ENCODE results near the gene DDX4. TPM values are rescaled to one million over a fixed set of nuclear protein-coding genes. Genes with fewer than 3 reads are reported as not detected.
"Not testable (repeated sequence)": the region's sequence is repeated elsewhere in the genome, so short reads cannot be mapped to it uniquely, and the experiment has no call there.

The DDX4 gene
- total RNA-seq, 2 experiments from 2014 or later = 0.50 to 0.83 TPM

DNA sequence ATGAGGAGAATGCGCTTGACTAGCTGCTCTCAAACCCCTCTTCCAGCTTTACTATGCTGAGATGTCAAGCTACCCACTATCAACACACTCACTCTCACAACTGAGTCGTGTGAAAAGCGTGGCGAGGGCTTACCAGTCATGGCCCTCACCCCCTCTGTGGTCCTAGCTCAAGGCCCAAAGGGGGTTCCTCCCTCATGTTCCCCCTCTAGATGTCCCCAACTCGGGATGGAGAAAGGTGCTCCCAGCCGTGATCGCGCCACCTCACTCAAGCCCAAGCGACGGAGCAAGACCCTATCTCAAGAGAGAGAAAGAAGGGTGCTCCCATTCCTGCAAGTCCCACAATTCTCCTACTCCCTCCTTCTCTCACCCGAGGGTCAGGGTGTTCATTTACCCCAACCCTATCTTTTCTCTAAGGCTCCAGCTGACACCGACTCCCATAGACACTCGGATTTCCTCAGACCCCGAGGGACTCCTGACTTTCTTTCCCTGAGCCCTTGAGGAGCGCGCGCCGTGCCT lies 26.3 kb upstream of the DDX4 start:
- Mint-ChIP-seq H3K27ac (peak overlapping the region; percentile 72), H3K36me3 (ENCODE audit: low read depth) (peaks cover 13% of the 10 kb centered on the region), H3K4me1 (peaks cover 31% of the 10 kb centered on the region), H3K4me3 (peak overlapping the region; percentile 99), H3K27me3 (no peaks in the 10 kb centered on the region), H3K9me3 (peaks cover 4% of the 10 kb centered on the region)
- DNase-seq = no peak
- POLR2A ChIA-PET = no interaction called here
- CTCF ChIA-PET = interaction anchor here (0.7 kb wide), 2 partner anchors 10 to 11 kb away, joined by 3 read pairs; no protein-coding TSS in a partner anchor

DNA sequence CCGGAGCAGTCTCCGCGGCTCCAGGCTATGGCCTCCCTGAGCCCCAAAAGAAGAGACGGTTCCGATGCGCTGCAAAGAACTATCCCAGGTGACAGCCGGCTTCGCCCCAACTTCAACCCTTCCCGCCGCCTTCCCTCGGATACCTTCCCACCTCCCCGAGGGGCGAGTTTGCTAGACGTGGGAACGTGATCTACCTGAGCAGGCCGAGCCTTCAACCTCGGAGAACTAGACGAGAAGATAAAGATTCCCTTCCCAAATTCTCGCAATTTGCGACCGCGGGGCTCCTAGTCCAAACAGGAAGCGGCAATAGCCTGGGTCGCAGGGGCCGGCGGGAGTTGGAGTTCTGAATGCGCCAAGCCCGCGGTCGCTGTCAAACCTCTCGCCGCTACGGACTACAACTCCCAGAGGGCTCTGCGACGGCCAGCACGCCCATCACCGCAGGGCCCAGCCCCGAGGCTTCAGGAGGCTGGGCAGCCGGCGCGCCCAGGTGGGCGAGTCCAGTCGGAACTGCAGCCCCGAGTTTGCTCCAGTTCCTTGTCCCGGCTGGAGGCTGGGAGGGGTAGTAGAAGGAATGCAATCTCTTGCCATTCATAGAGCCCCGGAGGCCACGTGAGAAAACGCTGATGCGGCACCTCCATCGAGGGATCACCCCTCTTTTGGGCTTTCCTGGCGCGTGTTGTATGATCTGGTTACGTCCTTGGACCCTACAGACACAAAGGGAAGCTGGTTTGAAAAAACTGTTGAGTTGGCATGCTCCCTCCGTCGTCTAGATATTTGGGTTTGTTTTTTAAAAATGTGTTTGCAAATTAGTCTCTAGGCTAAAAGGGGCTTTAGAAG lies 25.6 kb upstream of the DDX4 start, which contains the start of gene SLC38A9:
Gene SLC38A9 (minus strand): TSS at position 302 of the 837 bp plus-strand sequence. CDS start 14,366 bp downstream, outside the sequence.
- Mint-ChIP-seq H3K36me3 (ENCODE audit: low read depth) (peaks cover 13% of the 10 kb centered on the region), H3K4me1 (peaks cover 31% of the 10 kb centered on the region), H3K27ac (peak within 1 kb of the TSS; percentile 72), H3K27me3 (no peaks in the 10 kb centered on the region), H3K4me3 (peak within 1 kb of the TSS; percentile 99), H3K9me3 (peaks cover 10% of the 10 kb centered on the region)
- ChIA-PET CTCF (interaction anchor here (0.7 kb wide), 1 partner anchor 11 kb away, joined by 3 read pairs; no protein-coding TSS in a partner anchor), POLR2A (interaction anchor here (0.9 to 1.0 kb wide), 2 partner anchors 20 to 52 kb away, joined by 3 to 5 read pairs; no protein-coding TSS in a partner anchor)
- peak; percentile 95 for DNase-seq

- ChIA-PET CTCF (no interaction called here), POLR2A (no interaction called here)
- Mint-ChIP-seq H3K27me3 (no peaks in the 10 kb centered on the region), H3K4me3 (no peak overlapping the region), H3K9me3 (peaks cover 11% of the 10 kb centered on the region), H3K27ac (no peak overlapping the region), H3K4me1 (peaks cover 24% of the 10 kb centered on the region), H3K36me3 (ENCODE audit: low read depth) (peaks cover 3% of the 10 kb centered on the region)
- no peak for DNase-seq
These were observed 24.0 kb upstream of the DDX4 start for GRCh38 chr5:55713871-55714270.

GRCh38 chr5:55714339-55714738 lies 23.5 kb upstream of the DDX4 start:
- POLR2A ChIA-PET = no interaction called here
- peaks cover 21% of the 10 kb centered on the region for H3K4me1 Mint-ChIP-seq
- no peak overlapping the region for H3K4me3 Mint-ChIP-seq

GRCh38 chr5:55714749-55715148 lies 23.1 kb upstream of the DDX4 start:
- ChIA-PET CTCF (no interaction called here), POLR2A (no interaction called here)
- no peak for DNase-seq
- Mint-ChIP-seq H3K36me3 (ENCODE audit: low read depth) (no peaks in the 10 kb centered on the region), H3K27me3 (no peaks in the 10 kb centered on the region), H3K4me1 (peaks cover 21% of the 10 kb centered on the region), H3K27ac (no peak overlapping the region), H3K4me3 (no peak overlapping the region), H3K9me3 (peaks cover 11% of the 10 kb centered on the region)

More at GRCh38 chr5:55714339-55714738, 23.5 kb upstream of the DDX4 start:
- no peak overlapping the region for H3K27ac Mint-ChIP-seq
- no peaks in the 10 kb centered on the region for H3K27me3 Mint-ChIP-seq
- DNase-seq = no peak
- peaks cover 11% of the 10 kb centered on the region for H3K9me3 Mint-ChIP-seq
- CTCF ChIA-PET = no interaction called here
- H3K36me3 Mint-ChIP-seq (ENCODE audit: low read depth) = no peaks in the 10 kb centered on the region

DNA sequence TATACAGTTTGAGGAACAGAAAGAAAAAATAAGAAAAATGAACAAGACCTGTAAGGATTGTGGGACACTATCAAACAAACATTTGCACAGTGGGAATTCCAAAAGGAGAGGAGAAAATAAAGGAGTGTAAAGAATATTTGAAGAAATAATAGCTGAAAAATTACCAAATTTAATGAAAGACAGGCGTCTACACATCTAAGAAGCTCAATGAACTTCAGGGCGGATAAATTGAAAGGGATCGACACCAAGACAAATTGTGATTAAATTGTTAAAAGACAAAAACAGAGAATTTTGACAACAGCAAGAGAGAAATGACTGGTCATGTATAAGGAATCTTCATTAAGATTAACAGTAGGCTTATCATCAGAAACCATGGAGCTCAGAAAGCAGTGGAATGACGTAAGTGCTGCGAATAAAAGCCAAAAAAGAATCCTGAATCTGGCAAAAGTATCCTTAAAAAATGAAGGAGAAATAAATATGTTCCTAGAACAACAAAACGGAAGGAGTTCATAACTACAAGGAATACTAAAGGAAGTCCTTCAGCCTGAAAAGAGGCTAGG lies 22.3 kb upstream of the DDX4 start:
- H3K4me1 Mint-ChIP-seq = peaks cover 17% of the 10 kb centered on the region

GRCh38 chr5:55719026-55719425 lies 18.8 kb upstream of the DDX4 start:
- POLR2A ChIA-PET; H3K36me3 Mint-ChIP-seq (ENCODE audit: low read depth); DNase-seq; H3K4me3 Mint-ChIP-seq; H3K4me1 Mint-ChIP-seq; H3K27me3 Mint-ChIP-seq; H3K27ac Mint-ChIP-seq; CTCF ChIA-PET: not testable (repeated sequence)
- peaks cover 13% of the 10 kb centered on the region for H3K9me3 Mint-ChIP-seq

More for the DNA sequence above, 22.3 kb upstream of the DDX4 start:
- no peaks in the 10 kb centered on the region for H3K36me3 Mint-ChIP-seq (ENCODE audit: low read depth)
- H3K4me3 Mint-ChIP-seq = no peak overlapping the region
- H3K27ac Mint-ChIP-seq = no peak overlapping the region
- ChIA-PET CTCF (no interaction called here), POLR2A (interaction anchor here (0.9 kb wide), 1 partner anchor 81 kb away, joined by 3 read pairs; no protein-coding TSS in a partner anchor)
- no peaks in the 10 kb centered on the region for H3K27me3 Mint-ChIP-seq
- peaks cover 11% of the 10 kb centered on the region for H3K9me3 Mint-ChIP-seq
- no peak for DNase-seq

DNA sequence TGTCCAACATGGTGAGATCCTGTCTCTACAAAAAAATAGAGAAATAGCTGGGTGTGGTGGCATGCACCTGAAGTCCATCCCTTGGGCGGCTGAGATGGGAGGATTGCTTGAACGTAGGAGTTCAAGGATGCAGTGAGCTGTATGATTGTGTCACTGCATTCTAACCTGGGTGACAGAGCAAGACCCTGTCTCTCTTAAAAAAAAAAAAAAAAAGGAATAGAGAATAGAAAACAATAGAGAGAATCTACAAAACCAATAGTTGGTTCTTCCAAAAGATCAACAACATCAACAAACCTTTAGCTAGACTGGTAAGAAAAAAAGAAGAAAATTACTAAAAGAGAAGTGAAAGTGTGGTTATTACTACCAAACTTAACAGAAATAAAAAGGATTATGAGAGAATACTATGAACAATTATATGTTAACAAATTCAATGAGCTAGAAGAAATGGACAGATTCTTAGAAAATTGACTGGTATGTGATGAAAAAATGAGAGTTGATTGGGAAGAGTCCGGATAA lies 17.6 kb upstream of the DDX4 start:
- Mint-ChIP-seq H3K27ac (no peak overlapping the region), H3K27me3 (no peaks in the 10 kb centered on the region), H3K9me3 (peaks cover 13% of the 10 kb centered on the region), H3K4me1 (peaks cover 7% of the 10 kb centered on the region), H3K4me3 (no peak overlapping the region), H3K36me3 (ENCODE audit: low read depth) (no peaks in the 10 kb centered on the region)
- DNase-seq = no peak
- CTCF ChIA-PET = interaction anchor here (0.8 to 1.0 kb wide), 2 partner anchors 15 to 481 kb away, joined by 3 to 5 read pairs; no protein-coding TSS in a partner anchor
- POLR2A ChIA-PET = no interaction called here

DNA sequence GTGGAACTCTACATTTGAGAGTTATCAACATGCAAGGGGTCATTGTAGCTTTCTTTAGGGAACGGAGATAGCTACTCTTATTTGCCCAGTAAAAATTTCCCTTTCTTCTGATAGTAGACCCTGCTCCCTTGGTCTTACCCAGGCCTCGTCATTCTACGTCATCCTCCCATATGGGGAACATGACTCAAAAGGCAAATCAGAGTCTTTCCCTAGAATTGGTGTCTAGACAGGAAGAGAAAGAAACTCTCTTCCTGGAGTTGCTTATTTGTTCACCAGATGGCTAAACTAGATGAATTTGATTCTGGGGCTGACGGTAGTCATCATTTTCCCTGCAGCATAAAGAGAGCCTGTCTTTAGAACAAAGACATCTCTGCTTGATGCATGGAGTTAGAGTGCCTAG lies 13.6 kb upstream of the DDX4 start:
- ChIA-PET CTCF (no interaction called here), POLR2A (no interaction called here)
- Mint-ChIP-seq H3K4me3 (no peak overlapping the region), H3K36me3 (ENCODE audit: low read depth) (no peaks in the 10 kb centered on the region), H3K27me3 (no peaks in the 10 kb centered on the region), H3K27ac (no peak overlapping the region), H3K9me3 (peaks cover 2% of the 10 kb centered on the region), H3K4me1 (peaks cover 7% of the 10 kb centered on the region)
- DNase-seq = no peak

DNA sequence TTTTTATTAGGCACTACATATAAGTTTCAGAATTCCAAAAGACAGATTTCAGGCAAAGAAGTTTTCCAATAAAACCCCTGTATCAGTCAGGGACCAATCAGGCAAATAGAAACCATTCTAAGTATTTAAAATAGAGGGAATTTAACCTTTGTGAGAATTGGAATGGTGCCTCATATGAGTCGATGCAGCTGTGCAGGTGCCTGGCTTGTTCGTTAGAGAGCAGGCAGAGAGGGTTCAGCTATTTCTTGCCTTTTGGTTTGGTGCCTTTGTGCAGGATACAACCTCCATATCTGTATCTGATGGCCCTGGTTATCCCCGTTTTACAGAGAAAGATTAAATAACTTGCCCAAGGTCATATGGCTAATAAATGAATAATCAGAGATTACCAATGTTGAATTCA lies 6.0 kb upstream of the DDX4 start:
- ChIA-PET POLR2A (no interaction called here), CTCF (no interaction called here)
- H3K4me1 Mint-ChIP-seq = no peaks in the 10 kb centered on the region
- no peaks in the 10 kb centered on the region for H3K9me3 Mint-ChIP-seq
- H3K27ac Mint-ChIP-seq = no peak overlapping the region
- no peak for DNase-seq
- H3K4me3 Mint-ChIP-seq = no peak overlapping the region
- H3K36me3 Mint-ChIP-seq (ENCODE audit: low read depth) = no peaks in the 10 kb centered on the region
- no peaks in the 10 kb centered on the region for H3K27me3 Mint-ChIP-seq

DNA sequence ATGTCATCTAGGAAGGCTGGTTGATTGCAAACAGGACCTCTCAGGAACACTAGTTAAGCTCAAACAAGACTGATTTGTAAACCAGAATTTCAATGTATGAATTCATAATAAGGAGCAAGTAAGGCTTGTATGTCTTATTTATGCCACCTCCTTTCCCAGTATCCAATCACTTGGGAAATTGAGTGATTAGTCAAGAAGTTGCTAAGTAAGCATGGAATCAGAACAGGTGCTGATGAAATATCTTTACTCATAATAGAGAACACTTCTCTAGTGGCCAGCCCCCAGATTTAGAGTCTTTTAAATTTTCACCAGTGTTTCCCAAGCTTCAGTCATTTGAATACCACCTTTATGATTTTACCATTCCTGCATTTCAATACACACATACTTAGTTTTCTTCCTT lies 5.3 kb upstream of the DDX4 start:
- no peak overlapping the region for H3K4me3 Mint-ChIP-seq
- no peaks in the 10 kb centered on the region for H3K9me3 Mint-ChIP-seq
- H3K4me1 Mint-ChIP-seq = no peaks in the 10 kb centered on the region
- POLR2A ChIA-PET = no interaction called here
- H3K36me3 Mint-ChIP-seq (ENCODE audit: low read depth) = no peaks in the 10 kb centered on the region
- CTCF ChIA-PET = no interaction called here
- DNase-seq = no peak
- H3K27ac Mint-ChIP-seq = no peak overlapping the region
- no peaks in the 10 kb centered on the region for H3K27me3 Mint-ChIP-seq

GRCh38 chr5:55734658-55735057 lies 3.2 kb upstream of the DDX4 start:
- no peak overlapping the region for H3K27ac Mint-ChIP-seq
- no peak for DNase-seq
- no peak overlapping the region for H3K4me3 Mint-ChIP-seq
- no peaks in the 10 kb centered on the region for H3K4me1 Mint-ChIP-seq
- H3K27me3 Mint-ChIP-seq = no peaks in the 10 kb centered on the region
- H3K9me3 Mint-ChIP-seq = no peaks in the 10 kb centered on the region
- ChIA-PET CTCF (no interaction called here), POLR2A (no interaction called here)
- no peaks in the 10 kb centered on the region for H3K36me3 Mint-ChIP-seq (ENCODE audit: low read depth)

GRCh38 chr5:55742778-55743177 lies 4.9 kb downstream of the DDX4 start:
- Mint-ChIP-seq H3K4me3 (no peak overlapping the region), H3K27ac (no peak overlapping the region), H3K9me3 (no peaks in the 10 kb centered on the region), H3K27me3 (peaks cover 2% of the 10 kb centered on the region), H3K4me1 (no peaks in the 10 kb centered on the region), H3K36me3 (ENCODE audit: low read depth) (no peaks in the 10 kb centered on the region)
- ChIA-PET POLR2A (no interaction called here), CTCF (no interaction called here)
- no peak for DNase-seq

Data from activated CD4-positive, alpha-beta memory T cell treated with anti-CD3 and anti-CD28 coated beads, Interleukin-2, amount 10 ng/mL, durations not matched to agents 7 days and 5 days (primary cell).